Astrocyte (in vitro differentiated cells and primary cell): ENCODE data around the gene ITPR2. TPM values are rescaled to one million over a fixed set of nuclear protein-coding genes. Genes with fewer than 3 reads are reported as not detected.
"Not testable (repeated sequence)": the region's sequence is repeated elsewhere in the genome, so short reads cannot be mapped to it uniquely, and the experiment has no call there.

Source experiments
- DNase-seq: peaks from one replicate; pipeline ENCODE4 v3.0.0-alpha.2; 2010; ENCODE audit warnings: low read depth
- FAIRE-seq: peaks from 2 replicates; lab custom pipeline; 2011; peaks lifted over from hg19 to GRCh38; lab: Jason Lieb, UNC
- H2AFZ ChIP-seq: 2 replicates; pipeline ENCODE4 v1.6.0; 2012; ENCODE audit warnings: low read depth, low read length, inconsistent platforms
- H3K27ac ChIP-seq: 2 replicates; pipeline ENCODE4 v1.5.1; 2011; ENCODE audit warnings: low read depth, low read length, inconsistent platforms
- H3K27me3 ChIP-seq: 2 replicates; pipeline ENCODE4 v1.6.0; 2011; ENCODE audit warnings: low read length, inconsistent platforms; ENCODE audit not compliant: insufficient read depth
- H3K36me3 ChIP-seq: 2 replicates; pipeline ENCODE4 v1.5.1; 2011; ENCODE audit warnings: low read length, inconsistent platforms; ENCODE audit not compliant: insufficient read depth
- H3K4me1 ChIP-seq: 2 replicates; pipeline ENCODE4 v1.5.1; 2011; ENCODE audit warnings: low read length, inconsistent platforms; ENCODE audit not compliant: insufficient read depth
- H3K4me2 ChIP-seq: 2 replicates; pipeline ENCODE4 v1.6.0; 2012; ENCODE audit warnings: low read length, inconsistent platforms
- H3K4me3 ChIP-seq: 2 replicates; pipeline ENCODE4 v1.5.1; 2011; ENCODE audit warnings: low read depth, mild to moderate bottlenecking, low read length, inconsistent platforms; ENCODE audit not compliant: insufficient read depth
- H3K79me2 ChIP-seq: 2 replicates; pipeline ENCODE4 v1.6.0; 2012; ENCODE audit warnings: mild to moderate bottlenecking, low read length, inconsistent platforms; ENCODE audit not compliant: insufficient read depth
- H3K9ac ChIP-seq: 2 replicates; pipeline ENCODE4 v1.6.0; 2012; ENCODE audit warnings: mild to moderate bottlenecking, low read length, inconsistent platforms
- H3K9me3 ChIP-seq: 2 replicates; pipeline ENCODE4 v1.5.1; 2012; ENCODE audit warnings: low read depth, mild to moderate bottlenecking, low read length, inconsistent platforms; ENCODE audit not compliant: insufficient read depth
- H4K20me1 ChIP-seq: 2 replicates; pipeline ENCODE4 v1.6.0; 2012; ENCODE audit warnings: low read length, inconsistent platforms; ENCODE audit not compliant: insufficient read depth
- H3K27ac Mint-ChIP-seq: one replicate; pipeline ENCODE4 v1.8.0; 2021; ENCODE audit warnings: mild to moderate bottlenecking, mixed read lengths; ENCODE audit not compliant: unreplicated experiment
- H3K27me3 Mint-ChIP-seq: one replicate; pipeline ENCODE4 v1.8.0; 2021; ENCODE audit warnings: low read depth, mixed read lengths; ENCODE audit not compliant: unreplicated experiment
- H3K36me3 Mint-ChIP-seq: one replicate; pipeline ENCODE4 v1.8.0; 2021; ENCODE audit warnings: low read depth, mixed read lengths; ENCODE audit not compliant: unreplicated experiment
- H3K4me1 Mint-ChIP-seq: one replicate; pipeline ENCODE4 v1.8.0; 2021; ENCODE audit warnings: low read depth, mixed read lengths; ENCODE audit not compliant: unreplicated experiment
- H3K4me3 Mint-ChIP-seq: one replicate; pipeline ENCODE4 v1.8.0; 2021; ENCODE audit warnings: mild to moderate bottlenecking, moderate library complexity, mixed read lengths; ENCODE audit not compliant: unreplicated experiment
- H3K9me3 Mint-ChIP-seq: one replicate; pipeline ENCODE4 v1.8.0; 2021; ENCODE audit warnings: mild to moderate bottlenecking, mixed read lengths; ENCODE audit not compliant: unreplicated experiment
- CTCF ChIP-seq: IDR thresholded peaks from 2 replicates; pipeline ENCODE4 v1.5.1; 2011; ENCODE audit warnings: low read depth, mild to moderate bottlenecking, inconsistent platforms, low read length, moderate library complexity; ENCODE audit not compliant: insufficient read depth
- EZH2 ChIP-seq: IDR thresholded peaks from 2 replicates; pipeline ENCODE4 v1.6.1; 2012; ENCODE audit warnings: mild to moderate bottlenecking, low read length, inconsistent platforms; ENCODE audit not compliant: insufficient read depth
- total RNA-seq: library from RNA; stranded (reverse); gene quantifications from 2 replicates; pipeline ENCODE4 v1.2.1, GENCODE V29; 2021

The ITPR2 gene
- total RNA-seq, 1 donor from 2014 or later = 24.4 TPM

GRCh38 chr12:26520869-26521268 lies 312.1 kb downstream of the ITPR2 start:
- peaks cover 3% of the 10 kb centered on the region for H3K36me3 Mint-ChIP-seq
- peaks cover 10% of the 10 kb centered on the region for H3K9me3 Mint-ChIP-seq

GRCh38 chr12:26520109-26520508 lies 312.9 kb downstream of the ITPR2 start:
- H3K4me3 ChIP-seq = no peak overlapping the region
- no peak overlapping the region for H3K4me2 ChIP-seq
- no peaks in the 10 kb centered on the region for H4K20me1 ChIP-seq
- Mint-ChIP-seq H3K27ac (no peak overlapping the region), H3K36me3 (no peaks in the 10 kb centered on the region), H3K4me1 (no peaks in the 10 kb centered on the region), H3K27me3 (no peaks in the 10 kb centered on the region), H3K4me3 (no peak overlapping the region), H3K9me3 (peaks cover 3% of the 10 kb centered on the region)
- no peak for FAIRE-seq
- TF ChIP-seq CTCF (no peak), EZH2 (no peak)
- no peak overlapping the region for H3K27ac ChIP-seq
- no peaks in the 10 kb centered on the region for H3K27me3 ChIP-seq
- H3K9me3 ChIP-seq = no peaks in the 10 kb centered on the region
- H3K79me2 ChIP-seq = no peaks in the 10 kb centered on the region
- H3K4me1 ChIP-seq = no peaks in the 10 kb centered on the region
- no peaks in the 10 kb centered on the region for H3K36me3 ChIP-seq
- no peak for DNase-seq
- H3K9ac ChIP-seq = no peak overlapping the region
- no peak overlapping the region for H2AFZ ChIP-seq

More at GRCh38 chr12:26520869-26521268, 312.1 kb downstream of the ITPR2 start:
- no peaks in the 10 kb centered on the region for H3K36me3 ChIP-seq
- H3K27me3 ChIP-seq = no peaks in the 10 kb centered on the region
- H3K9ac ChIP-seq = no peak overlapping the region
- Mint-ChIP-seq H3K27ac (no peak overlapping the region), H3K4me1 (no peaks in the 10 kb centered on the region), H3K27me3 (no peaks in the 10 kb centered on the region), H3K4me3 (no peak overlapping the region)
- no peaks in the 10 kb centered on the region for H4K20me1 ChIP-seq
- H3K4me3 ChIP-seq = no peak overlapping the region
- no peak for TF ChIP-seq EZH2
- TF ChIP-seq CTCF = no peak
- DNase-seq (no peak), FAIRE-seq (no peak)
- no peak overlapping the region for H2AFZ ChIP-seq
- no peak overlapping the region for H3K27ac ChIP-seq
- no peaks in the 10 kb centered on the region for H3K4me1 ChIP-seq
- H3K79me2 ChIP-seq = no peaks in the 10 kb centered on the region
- peaks cover 3% of the 10 kb centered on the region for H3K9me3 ChIP-seq
- H3K4me2 ChIP-seq = no peak overlapping the region

GRCh38 chr12:26519462-26519861 lies 313.5 kb downstream of the ITPR2 start:
- no peaks in the 10 kb centered on the region for H3K4me1 ChIP-seq
- H4K20me1 ChIP-seq = no peaks in the 10 kb centered on the region
- H3K4me3 Mint-ChIP-seq = no peak overlapping the region
- no peak for FAIRE-seq
- no peak overlapping the region for H3K27ac ChIP-seq
- H3K36me3 ChIP-seq = no peaks in the 10 kb centered on the region
- no peaks in the 10 kb centered on the region for H3K4me1 Mint-ChIP-seq
- H3K4me2 ChIP-seq = no peak overlapping the region
- H3K9me3 Mint-ChIP-seq = no peaks in the 10 kb centered on the region
- H2AFZ ChIP-seq = no peak overlapping the region
- H3K27me3 Mint-ChIP-seq = no peaks in the 10 kb centered on the region
- no peaks in the 10 kb centered on the region for H3K36me3 Mint-ChIP-seq
- no peak overlapping the region for H3K9ac ChIP-seq
- H3K27me3 ChIP-seq = no peaks in the 10 kb centered on the region
- no peak overlapping the region for H3K27ac Mint-ChIP-seq
- H3K79me2 ChIP-seq = no peaks in the 10 kb centered on the region
- no peaks in the 10 kb centered on the region for H3K9me3 ChIP-seq
- no peak for DNase-seq
- no peak overlapping the region for H3K4me3 ChIP-seq
- TF ChIP-seq EZH2 (no peak), CTCF (no peak)

GRCh38 chr12:26517320-26517719 lies 315.7 kb downstream of the ITPR2 start:
- not testable (repeated sequence) for H3K4me3 ChIP-seq, H2AFZ ChIP-seq, H3K9me3 ChIP-seq, H3K79me2 ChIP-seq, H3K4me2 ChIP-seq, DNase-seq, H3K36me3 Mint-ChIP-seq, H3K4me1 Mint-ChIP-seq, H4K20me1 ChIP-seq, H3K4me1 ChIP-seq, FAIRE-seq, H3K9me3 Mint-ChIP-seq, H3K4me3 Mint-ChIP-seq, H3K27ac ChIP-seq, H3K9ac ChIP-seq, H3K36me3 ChIP-seq, H3K27me3 ChIP-seq, H3K27ac Mint-ChIP-seq, H3K27me3 Mint-ChIP-seq
